Left forelimb (tissue), 1 donor: ENCODE data around the gene MTTP.

Experiments
- DNase-seq: peaks from one replicate; pipeline ENCODE4 v3.0.0-alpha.2; 2018; ENCODE audit warnings: low spot score

MTTP gene

DNA sequence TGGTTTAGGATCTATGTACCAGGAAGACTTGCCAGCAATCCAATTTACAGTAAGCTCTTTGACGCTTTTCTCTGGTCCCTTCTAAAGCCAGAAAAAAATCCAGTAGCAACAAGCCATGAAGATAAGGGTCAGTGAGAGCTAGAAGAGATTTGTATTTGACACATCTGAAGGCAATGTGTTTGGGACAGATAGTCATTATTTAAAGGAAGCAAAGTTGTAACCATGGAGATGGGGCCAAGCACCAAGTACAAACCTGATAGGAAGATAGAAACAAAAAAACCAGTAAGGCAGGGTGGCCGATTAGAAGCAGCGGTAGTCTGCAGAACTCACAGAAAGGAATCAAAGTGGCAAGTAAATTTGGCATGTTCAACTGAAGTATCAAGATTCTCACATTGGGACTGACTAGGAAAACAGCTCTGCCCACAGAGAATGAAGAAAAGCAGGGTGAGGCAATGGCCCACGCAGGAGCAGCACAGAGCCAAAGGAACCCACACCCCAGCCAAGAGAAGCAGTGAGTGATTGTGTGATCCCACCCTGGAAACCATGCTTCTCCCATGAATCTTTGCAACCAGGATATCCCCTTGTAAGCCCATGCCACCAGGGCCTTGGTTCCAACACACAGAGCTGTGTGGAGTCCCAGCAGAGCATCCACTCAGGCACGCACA lies 95.9 kb downstream of the MTTP start:
- no peak for DNase-seq
